ENCODE results near the gene LRG1.
"Not testable (repeated sequence)": the region's sequence is repeated elsewhere in the genome, so short reads cannot be mapped to it uniquely, and the experiment has no call there.

LRG1 gene

DNA sequence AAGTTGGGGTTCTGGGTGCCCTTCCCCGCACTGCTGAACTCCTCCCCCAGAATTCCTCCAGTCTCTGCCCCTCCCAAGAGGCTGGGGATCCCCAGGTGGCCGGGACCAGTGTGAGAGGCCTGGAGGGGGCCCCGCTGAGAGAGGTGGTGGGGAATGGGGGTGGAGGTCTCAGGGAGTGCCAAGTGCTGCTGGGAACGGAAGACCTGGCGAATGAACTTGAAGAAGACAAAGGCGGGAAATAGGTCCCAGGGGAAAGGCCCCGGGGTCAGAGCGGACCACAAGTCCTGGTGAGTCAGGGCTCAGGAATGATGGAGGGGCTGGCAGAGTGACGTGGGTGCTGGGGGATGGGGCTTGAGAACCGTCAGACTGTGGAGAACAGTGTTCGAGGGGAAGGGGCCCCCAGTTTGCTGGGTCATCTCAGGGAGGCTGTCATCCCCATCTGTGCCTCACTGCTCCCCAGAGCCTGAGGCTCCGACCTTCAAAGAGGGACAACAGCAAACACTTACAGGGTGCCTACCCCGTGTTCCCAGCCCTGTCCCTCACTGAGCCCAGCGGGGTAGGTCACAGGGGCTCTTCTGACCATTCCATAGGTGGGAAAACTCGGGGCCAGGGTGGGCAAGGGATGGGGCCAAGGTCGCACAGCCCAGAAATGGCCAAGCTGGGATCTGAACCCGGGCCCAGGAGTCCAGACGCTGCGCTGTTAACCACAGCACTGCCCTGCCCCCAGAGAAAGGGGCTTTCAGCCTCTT, 35.6 kb upstream of the LRG1 start:
- DNase-seq (ENCODE audit: low read depth): no peak

DNA sequence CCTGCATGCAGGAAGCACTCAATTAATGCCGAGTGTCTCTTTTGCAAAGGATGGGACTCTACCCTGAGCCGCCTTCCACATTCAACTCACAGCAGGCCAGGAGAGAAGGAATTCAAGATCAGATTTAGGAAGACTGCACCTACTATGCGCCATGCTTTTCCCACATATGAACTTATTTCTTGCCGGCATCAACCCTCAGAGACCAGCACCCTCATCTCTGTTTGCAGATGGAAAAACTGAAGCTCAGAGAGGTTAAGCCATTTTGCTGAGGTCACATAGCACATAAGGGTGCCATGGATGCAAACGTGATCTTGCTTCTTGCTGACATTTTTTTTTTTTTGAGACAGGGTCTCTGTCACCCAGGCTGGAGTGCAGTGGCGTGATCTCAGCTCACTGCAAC, 33.8 kb upstream of the LRG1 start:
- no peak for DNase-seq (ENCODE audit: low read depth)

DNA sequence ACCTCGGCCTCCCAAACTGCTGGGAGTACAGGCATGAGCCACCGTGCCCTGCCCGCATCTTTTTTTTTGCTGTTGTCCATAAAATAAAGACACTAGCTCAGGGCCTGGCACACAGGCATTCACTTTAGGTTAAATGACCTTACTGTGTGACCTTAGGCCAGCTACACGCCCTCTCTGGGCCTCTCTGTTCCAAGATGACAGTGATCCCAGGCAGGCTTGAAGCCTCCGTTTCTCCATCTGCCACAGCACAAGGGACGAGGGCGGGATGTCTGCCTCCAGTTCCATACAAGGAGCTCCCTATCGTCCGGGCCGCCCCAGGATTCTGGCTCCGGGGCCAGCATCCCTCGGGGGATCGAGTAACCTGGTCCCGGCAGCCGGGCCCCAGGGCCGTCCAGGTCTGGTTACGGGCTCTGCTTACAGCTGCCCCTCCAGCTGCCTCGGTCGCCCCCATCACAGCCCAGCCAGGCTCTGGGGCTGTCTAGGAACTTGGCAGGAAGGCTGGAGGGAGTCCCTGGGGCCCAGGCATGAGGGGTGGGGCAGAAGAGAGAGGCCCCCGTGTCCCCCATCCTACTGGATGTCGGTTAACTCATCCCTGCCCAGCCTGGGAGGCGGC, 31.6 kb upstream of the LRG1 start:
- DNase-seq (ENCODE audit: low read depth): no peak

DNA sequence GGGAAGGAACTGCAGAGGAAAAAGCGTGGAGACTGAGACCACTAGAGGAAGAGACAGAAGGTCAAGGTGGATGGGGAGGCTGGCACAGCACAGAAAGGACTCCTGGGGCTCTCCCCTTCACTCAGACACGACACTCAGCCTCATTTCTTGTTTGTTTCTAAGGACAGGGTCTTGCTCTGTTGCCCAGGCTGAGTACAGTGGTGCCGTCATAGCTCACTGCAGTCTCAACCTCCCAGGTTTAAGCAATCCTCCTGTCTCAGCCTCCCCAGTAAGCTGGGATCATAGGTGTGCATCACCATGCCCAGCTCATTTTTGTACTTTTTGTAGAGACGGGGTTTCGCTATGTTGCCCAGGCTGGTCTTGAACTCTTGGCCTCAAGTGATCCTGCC, 31.1 kb upstream of the LRG1 start:
- no peak for DNase-seq (ENCODE audit: low read depth)

GRCh38 chr19:4570402-4570801, 30.6 kb upstream of the LRG1 start:
- no peak for DNase-seq (ENCODE audit: low read depth)

DNA sequence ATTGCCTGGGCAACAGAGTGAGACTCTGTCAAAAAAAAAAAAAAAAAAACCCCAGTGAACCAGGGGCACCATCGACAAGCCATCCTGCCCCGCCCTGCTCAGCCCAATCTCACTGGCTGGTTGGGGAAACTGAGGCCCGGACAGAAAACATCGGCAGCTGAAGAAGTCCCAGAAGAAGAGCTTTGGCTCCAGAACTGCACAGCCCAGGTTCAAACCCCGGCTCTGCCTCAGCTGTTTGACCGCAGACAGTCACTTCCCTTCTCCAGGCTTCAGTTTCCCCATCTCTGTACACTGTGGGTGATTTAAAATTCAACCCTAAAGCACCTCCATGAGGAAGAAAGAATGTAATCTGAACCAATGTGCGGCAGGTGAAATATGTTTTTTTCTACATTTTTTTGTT, 29.1 kb upstream of the LRG1 start:
- DNase-seq (ENCODE audit: low read depth): no peak

- DNase-seq (ENCODE audit: low read depth): peak; percentile 18
Observed at GRCh38 chr19:4567584-4568071, 27.8 kb upstream of the LRG1 start.

DNA sequence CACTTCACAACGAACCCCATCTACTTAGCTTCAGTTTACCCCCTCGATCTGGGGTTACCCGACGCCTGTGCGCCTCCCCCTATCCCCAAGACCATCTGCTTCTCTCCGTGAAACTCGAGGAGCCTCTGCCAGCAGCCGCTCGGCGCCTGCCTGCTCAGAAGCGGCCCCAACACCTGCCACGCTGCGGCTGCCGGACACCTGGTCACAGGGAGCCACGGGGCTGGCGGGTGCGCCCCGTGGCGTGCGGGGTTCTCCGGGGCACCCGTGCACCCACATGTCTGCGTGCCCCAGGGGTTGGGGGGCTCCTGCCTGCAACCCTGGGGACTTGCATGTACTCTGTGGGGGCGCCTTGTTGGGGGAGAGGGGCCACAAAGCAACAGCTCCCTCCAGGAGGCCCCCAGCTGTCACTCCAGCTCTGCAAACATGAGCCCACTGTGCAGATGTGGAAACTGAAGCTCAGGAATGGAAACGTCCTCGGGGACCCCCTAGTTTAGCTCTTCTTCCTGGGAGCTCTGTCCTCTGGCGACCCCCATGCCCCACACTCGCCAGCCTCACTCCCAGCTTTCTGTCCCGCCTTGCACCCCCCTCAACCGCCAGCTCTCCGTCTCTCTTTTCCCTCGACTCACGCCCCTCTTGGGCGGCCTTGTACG, 26.7 kb upstream of the LRG1 start:
- no peak for DNase-seq (ENCODE audit: low read depth)

DNA sequence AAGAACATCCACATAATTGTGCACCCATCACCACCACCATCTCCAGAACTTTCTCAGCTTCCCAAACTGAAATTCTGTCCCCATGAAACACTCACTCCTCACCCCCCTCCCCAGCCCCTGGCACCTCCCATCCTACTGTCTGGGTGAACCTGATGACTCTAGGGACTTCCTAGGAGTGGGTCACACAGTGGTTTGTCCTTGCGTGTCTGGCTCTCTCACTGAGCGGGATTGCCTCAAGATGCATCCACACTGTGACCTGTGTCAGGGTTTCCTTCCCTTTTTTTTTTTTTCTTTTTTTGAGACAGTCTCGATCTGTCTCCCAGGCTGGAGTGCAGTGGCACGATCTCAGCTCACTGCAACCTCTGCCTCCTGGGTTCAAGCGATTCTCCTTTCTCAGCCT, 23.7 kb upstream of the LRG1 start:
- not testable (repeated sequence) for DNase-seq (ENCODE audit: low read depth)

- not testable (repeated sequence) for DNase-seq (ENCODE audit: low read depth)
Observed at GRCh38 chr19:4562085-4562484, 22.2 kb upstream of the LRG1 start.

GRCh38 chr19:4559569-4559968, 19.7 kb upstream of the LRG1 start, which contains the start of gene SEMA6B:
TSS of gene SEMA6B (minus strand) at chr19:4559684. CDS start at chr19:4558457, 1,227 bp downstream.
- no peak for DNase-seq (ENCODE audit: low read depth)

DNA sequence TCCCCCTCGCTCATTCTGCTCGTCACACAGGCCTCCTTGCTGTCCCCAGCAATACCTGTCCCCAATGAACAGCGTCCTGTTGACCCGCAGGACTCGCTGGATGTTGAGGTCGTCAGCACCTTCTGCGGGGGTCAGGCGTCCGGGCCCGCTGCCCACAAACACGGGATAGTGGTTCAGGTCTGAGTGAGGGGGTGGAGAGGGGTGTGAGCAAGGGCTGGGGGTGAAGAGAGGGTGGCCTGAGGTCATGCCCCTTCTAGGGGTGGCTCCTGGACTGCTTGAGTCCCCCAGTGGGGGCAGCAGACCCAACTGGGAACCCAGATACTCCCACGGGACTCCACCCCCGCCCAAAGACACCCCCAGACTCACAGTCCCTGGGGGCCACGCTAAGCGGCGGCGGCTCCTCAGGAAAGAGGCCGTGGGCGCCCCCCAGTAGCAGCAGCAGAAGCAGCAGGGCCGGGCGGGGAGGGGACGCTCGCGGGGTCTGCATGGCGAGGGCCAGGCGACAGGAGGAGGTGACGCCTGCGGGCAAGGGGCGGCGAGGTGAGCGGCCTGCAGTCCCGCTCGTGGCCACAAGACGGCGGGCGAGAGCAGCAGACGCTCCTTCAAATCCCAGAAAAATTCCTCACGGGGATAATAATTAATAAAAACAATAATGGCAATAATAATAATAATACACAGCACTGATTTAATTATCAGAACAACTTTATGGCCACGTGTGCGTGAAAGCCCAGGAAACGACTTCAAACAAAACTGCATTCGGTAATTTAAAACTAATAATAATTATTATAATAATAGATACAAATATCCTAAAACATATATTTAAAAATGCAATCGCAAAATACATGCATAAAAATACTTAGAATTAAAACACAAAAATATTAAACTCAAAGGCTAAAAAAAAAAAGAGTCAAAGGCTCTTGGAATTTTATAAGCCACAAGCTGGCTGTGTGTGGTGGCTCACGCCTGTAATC, 18.4 kb upstream of the LRG1 start:
- DNase-seq (ENCODE audit: low read depth): no peak

DNA sequence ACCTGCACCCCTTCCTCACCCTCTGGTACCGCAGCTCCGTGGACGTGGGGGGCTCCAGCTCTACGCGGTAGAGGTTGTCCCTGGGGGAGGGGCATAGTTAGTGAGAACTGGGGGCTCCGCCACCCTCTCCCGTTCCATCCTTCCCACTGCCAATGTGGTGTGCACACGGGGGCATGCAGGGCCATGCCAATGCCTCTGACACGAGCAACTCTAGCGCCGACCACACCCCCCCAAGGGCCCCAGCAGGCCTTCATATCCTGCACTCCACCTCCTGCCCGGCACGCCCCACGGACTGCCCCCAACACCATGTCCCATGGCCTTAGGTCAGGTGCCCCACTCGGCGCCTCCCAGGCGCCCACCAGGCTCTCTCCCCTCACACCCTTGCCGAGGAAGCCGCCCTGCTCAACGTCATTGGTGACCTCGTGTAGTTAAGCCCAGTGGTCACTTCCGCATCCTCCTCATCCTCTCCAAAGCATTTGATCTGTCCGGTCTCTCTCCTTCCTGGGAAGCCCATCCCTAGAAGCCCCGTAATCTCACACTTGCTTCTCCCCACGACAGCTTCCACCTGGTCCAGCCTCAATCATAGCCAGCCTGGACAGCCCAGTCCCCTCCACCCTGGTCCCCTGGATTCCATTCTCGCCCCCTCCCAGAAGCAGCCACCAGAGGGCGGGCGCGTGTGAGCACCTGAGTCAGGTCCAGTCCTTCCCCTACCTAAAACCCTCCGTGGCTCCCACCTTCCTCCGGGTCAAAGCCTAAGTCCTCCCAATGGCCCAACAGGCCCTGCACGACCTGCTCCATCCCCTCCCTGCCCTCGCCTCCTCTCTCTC, 17.5 kb upstream of the LRG1 start:
- no peak for DNase-seq (ENCODE audit: low read depth)

- no peak for DNase-seq (ENCODE audit: low read depth)
Observed at GRCh38 chr19:4556597-4557127, 16.8 kb upstream of the LRG1 start.

DNA sequence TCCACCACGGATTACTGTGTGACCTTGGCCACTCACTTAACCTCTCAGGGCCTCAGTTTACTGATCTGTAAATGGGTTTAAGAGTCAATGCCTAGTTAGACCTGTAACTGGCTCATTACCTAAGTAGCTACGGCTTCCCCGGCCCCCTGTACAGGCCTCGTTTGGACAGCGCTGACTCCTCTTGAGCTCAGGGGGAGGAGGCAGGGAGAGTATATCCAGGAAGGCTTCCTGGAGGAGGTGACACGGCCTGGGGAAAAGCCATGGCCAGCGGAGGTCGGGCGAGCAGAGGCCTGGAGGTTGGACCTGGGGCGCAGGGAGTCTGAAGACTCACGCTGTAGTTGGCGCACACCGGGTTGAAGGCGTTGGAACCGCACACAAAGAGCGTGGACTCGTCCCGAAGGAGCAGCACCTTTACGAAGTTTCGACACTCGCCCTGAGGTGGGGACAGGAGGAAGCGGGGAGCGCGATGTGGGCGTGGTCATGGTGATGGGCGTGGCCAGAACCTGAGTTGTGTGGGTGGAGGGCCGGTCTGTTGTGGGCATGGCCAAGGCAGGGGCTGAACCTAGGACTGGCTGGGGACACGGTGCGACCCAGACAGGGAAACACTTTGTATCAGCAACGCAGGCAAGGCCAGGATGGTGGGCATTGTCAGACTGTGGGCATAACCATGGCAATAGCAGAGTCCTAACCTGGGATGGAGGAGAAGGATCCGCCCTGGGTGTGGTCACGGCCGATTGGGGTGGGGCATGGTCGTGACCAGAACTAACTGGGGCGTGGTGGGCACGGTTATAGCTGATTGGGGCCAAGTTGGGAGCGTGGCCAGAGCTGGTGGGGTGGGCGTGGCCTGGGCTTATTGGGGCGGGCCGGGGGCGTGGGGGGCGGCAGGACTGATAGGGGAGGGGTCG, 16.1 kb upstream of the LRG1 start:
- DNase-seq (ENCODE audit: low read depth): no peak

- DNase-seq (ENCODE audit: low read depth): no peak
Observed at GRCh38 chr19:4554717-4555116, 14.9 kb upstream of the LRG1 start.

DNA sequence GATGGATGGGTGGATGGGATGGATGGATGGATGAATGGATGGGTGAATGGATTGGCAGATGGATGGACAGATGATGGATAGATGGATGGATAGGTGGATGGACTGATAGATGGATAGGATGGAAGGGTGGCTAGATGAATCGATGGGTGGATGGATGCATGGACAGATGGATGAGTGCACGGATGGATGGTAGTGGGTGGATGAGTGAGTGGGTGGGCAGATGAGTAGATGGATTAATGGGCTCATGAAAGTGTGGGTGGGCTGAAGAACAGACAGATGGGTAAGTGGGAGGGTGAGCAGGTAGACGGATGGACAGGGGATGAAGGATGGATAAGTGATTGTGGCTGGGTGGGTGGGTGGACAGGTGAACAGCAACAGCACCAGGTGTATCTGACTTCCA, 13.9 kb upstream of the LRG1 start:
- DNase-seq (ENCODE audit: low read depth): no peak

GRCh38 chr19:4553092-4553695, 13.4 kb upstream of the LRG1 start:
- DNase-seq (ENCODE audit: low read depth): no peak

GRCh38 chr19:4552525-4552819, 12.6 kb upstream of the LRG1 start:
- DNase-seq (ENCODE audit: low read depth): no peak
